Panc1 (cell line): Measurements from ENCODE around the gene GBF1.

Experiments used
- POLR2AphosphoS5 ChIP-seq: IDR thresholded peaks from 2 replicates; pipeline ENCODE4 v1.6.1; 2012; ENCODE audit warnings: mild to moderate bottlenecking, low read depth, low read length, moderate library complexity
- SIN3A ChIP-seq: IDR thresholded peaks from 2 replicates; pipeline ENCODE4 v1.6.1; 2012; ENCODE audit warnings: low read depth, mild to moderate bottlenecking, low read length, moderate library complexity, borderline replicate concordance; ENCODE audit not compliant: insufficient read depth
- TCF7L2 ChIP-seq: IDR thresholded peaks from 2 replicates; pipeline ENCODE4 v1.6.1; 2011; ENCODE audit warnings: mild to moderate bottlenecking, low read depth, low read length, inconsistent platforms
- TF ChIP-seq, protein P1 (sequence below): fragments of 450-650 bp; IDR thresholded peaks from 2 replicates; pipeline ENCODE4 v1.5.1; 2017; ENCODE audit warnings: mild to moderate bottlenecking

DNA sequence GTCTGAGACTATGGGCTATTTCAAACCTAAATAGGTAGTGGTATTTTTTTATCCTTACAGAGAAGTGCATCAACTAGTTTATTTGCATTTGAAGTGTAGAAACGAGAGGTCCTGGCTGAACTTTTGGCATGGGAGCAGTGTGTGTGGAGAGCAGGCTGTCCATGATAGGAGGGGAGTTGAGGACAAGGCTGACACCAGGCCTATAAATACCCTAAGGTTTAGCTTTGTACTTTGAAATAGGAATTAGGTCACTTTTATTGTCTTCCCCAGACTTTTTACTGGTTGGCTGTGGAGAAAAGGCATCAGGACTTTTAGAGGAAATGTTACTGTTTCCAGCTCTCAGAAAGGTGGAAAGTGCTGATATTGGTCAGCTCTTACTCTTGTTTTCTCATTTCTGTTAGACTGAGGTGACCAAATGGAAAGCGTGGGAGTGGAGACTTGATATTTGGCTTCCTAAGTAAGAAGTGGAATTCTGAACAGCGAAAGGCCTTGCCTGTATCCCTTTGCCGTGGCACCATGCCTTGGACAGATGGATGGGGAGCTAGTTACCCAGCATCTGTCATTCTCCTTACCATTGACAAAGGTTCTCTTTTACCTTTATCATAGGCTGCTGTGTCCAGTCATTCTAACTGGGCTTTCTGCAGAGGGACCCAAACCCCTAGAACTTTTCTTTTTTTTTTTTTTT is 46.0 kb downstream of the GBF1 start:
- TF ChIP-seq, protein P1, sequence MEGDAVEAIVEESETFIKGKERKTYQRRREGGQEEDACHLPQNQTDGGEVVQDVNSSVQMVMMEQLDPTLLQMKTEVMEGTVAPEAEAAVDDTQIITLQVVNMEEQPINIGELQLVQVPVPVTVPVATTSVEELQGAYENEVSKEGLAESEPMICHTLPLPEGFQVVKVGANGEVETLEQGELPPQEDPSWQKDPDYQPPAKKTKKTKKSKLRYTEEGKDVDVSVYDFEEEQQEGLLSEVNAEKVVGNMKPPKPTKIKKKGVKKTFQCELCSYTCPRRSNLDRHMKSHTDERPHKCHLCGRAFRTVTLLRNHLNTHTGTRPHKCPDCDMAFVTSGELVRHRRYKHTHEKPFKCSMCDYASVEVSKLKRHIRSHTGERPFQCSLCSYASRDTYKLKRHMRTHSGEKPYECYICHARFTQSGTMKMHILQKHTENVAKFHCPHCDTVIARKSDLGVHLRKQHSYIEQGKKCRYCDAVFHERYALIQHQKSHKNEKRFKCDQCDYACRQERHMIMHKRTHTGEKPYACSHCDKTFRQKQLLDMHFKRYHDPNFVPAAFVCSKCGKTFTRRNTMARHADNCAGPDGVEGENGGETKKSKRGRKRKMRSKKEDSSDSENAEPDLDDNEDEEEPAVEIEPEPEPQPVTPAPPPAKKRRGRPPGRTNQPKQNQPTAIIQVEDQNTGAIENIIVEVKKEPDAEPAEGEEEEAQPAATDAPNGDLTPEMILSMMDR = no peak
- TF ChIP-seq SIN3A (no peak), TCF7L2 (no peak), POLR2AphosphoS5 (no peak)
